ENCODE data around the gene LRP1B. TPM values are rescaled to one million over a fixed set of nuclear protein-coding genes. Genes with fewer than 3 reads are reported as not detected.

LRP1B gene
- total RNA-seq, 2 experiments from 2014 or later = not detected

- CTCF ChIA-PET = no interaction called here
These were observed 1509.0 kb downstream of the LRP1B start for GRCh38 chr2:140621583-140622362.

GRCh38 chr2:140604788-140605187, 1526.0 kb downstream of the LRP1B start:
- ChIA-PET CTCF (no interaction called here), POLR2A (no interaction called here)

More at GRCh38 chr2:140621583-140622362, 1509.0 kb downstream of the LRP1B start:
- POLR2A ChIA-PET = no interaction called here

- POLR2A ChIA-PET = no interaction called here
- CTCF ChIA-PET = no interaction called here
These were observed 1526.7 kb downstream of the LRP1B start for GRCh38 chr2:140604096-140604495.

GRCh38 chr2:140603416-140603815, 1527.4 kb downstream of the LRP1B start:
- ChIA-PET POLR2A (no interaction called here), CTCF (no interaction called here)

GRCh38 chr2:140601801-140602200, 1529.0 kb downstream of the LRP1B start:
- POLR2A ChIA-PET = no interaction called here

GRCh38 chr2:140601342-140601741, 1529.5 kb downstream of the LRP1B start:
- CTCF ChIA-PET = no interaction called here

More at GRCh38 chr2:140601801-140602200, 1529.0 kb downstream of the LRP1B start:
- CTCF ChIA-PET = no interaction called here

GRCh38 chr2:140600116-140600515, 1530.7 kb downstream of the LRP1B start:
- ChIA-PET POLR2A (no interaction called here), CTCF (no interaction called here)

More at GRCh38 chr2:140601342-140601741, 1529.5 kb downstream of the LRP1B start:
- POLR2A ChIA-PET = no interaction called here

- CTCF ChIA-PET = no interaction called here
- POLR2A ChIA-PET = no interaction called here
These were observed 1533.0 kb downstream of the LRP1B start for GRCh38 chr2:140597836-140598235.

GRCh38 chr2:140597205-140597604, 1533.6 kb downstream of the LRP1B start:
- ChIA-PET CTCF (no interaction called here), POLR2A (no interaction called here)

GRCh38 chr2:140596447-140596846, 1534.4 kb downstream of the LRP1B start:
- ChIA-PET CTCF (no interaction called here), POLR2A (no interaction called here)

GRCh38 chr2:140595107-140595506, 1535.7 kb downstream of the LRP1B start:
- ChIA-PET CTCF (interaction anchor here (0.6 kb wide), 1 partner anchor 169 kb away, joined by 3 read pairs; no protein-coding TSS in a partner anchor), POLR2A (no interaction called here)

GRCh38 chr2:140593132-140593531, 1537.7 kb downstream of the LRP1B start:
- ChIA-PET POLR2A (no interaction called here), CTCF (no interaction called here)

- ChIA-PET POLR2A (no interaction called here), CTCF (no interaction called here)
These were observed 1541.1 kb downstream of the LRP1B start for GRCh38 chr2:140589696-140590095.

- CTCF ChIA-PET = no interaction called here
- POLR2A ChIA-PET = no interaction called here
These were observed 1541.5 kb downstream of the LRP1B start for GRCh38 chr2:140589273-140589672.

- CTCF ChIA-PET = no interaction called here
- POLR2A ChIA-PET = no interaction called here
These were observed 1544.4 kb downstream of the LRP1B start for GRCh38 chr2:140586379-140586778.

- CTCF ChIA-PET = no interaction called here
These were observed 1545.8 kb downstream of the LRP1B start for GRCh38 chr2:140585016-140585415.

GRCh38 chr2:140584471-140584870, 1546.3 kb downstream of the LRP1B start:
- ChIA-PET POLR2A (no interaction called here), CTCF (no interaction called here)

More at GRCh38 chr2:140585016-140585415, 1545.8 kb downstream of the LRP1B start:
- POLR2A ChIA-PET = no interaction called here

GRCh38 chr2:140580532-140581151, 1550.2 kb downstream of the LRP1B start:
- ChIA-PET POLR2A (no interaction called here), CTCF (no interaction called here)

- ChIA-PET CTCF (no interaction called here), POLR2A (no interaction called here)
These were observed 1553.4 kb downstream of the LRP1B start for GRCh38 chr2:140577453-140577852.

- POLR2A ChIA-PET = no interaction called here
- CTCF ChIA-PET = no interaction called here
These were observed 1563.1 kb downstream of the LRP1B start for GRCh38 chr2:140567734-140568133.

- CTCF ChIA-PET = no interaction called here
- POLR2A ChIA-PET = no interaction called here
These were observed 1565.1 kb downstream of the LRP1B start for GRCh38 chr2:140565756-140566155.

- CTCF ChIA-PET = no interaction called here
- POLR2A ChIA-PET = no interaction called here
These were observed 1575.1 kb downstream of the LRP1B start for GRCh38 chr2:140555701-140556100.
